ENCODE data around the gene RPS5.
A peak's percentile ranks its signal among the peaks of the same experiment; 100 is the strongest.
"Not testable (repeated sequence)": the region's sequence is repeated elsewhere in the genome, so short reads cannot be mapped to it uniquely, and the experiment has no call there.

Gene RPS5

GRCh38 chr19:58407658-58408151, 20.6 kb downstream of the RPS5 start:
- DNase-seq, result peak; percentile 43

GRCh38 chr19:58408152-58409009, 21.3 kb downstream of the RPS5 start, which contains the start of gene ZNF584:
ZNF584 (plus strand) TSS chr19:58408649; CDS start chr19:58409148, 499 bp downstream.
- peak; percentile 97 for DNase-seq

GRCh38 chr19:58409010-58409790, 22.1 kb downstream of the RPS5 start:
- DNase-seq, result peak; percentile 63

GRCh38 chr19:58416604-58417003, 29.5 kb downstream of the RPS5 start:
- DNase-seq, result no peak

GRCh38 chr19:58417071-58417470, 30.0 kb downstream of the RPS5 start:
- DNase-seq, result no peak

- no peak for DNase-seq
These were observed 41.5 kb downstream of the RPS5 start for GRCh38 chr19:58428617-58429016.

- no peak for DNase-seq
These were observed 42.7 kb downstream of the RPS5 start for GRCh38 chr19:58429745-58430144.

GRCh38 chr19:58434217-58434616, 47.1 kb downstream of the RPS5 start:
- no peak for DNase-seq

GRCh38 chr19:58439576-58440554, 52.8 kb downstream of the RPS5 start, which contains the start of gene ZNF132:
ZNF132 (minus strand) TSS chr19:58440153; CDS start chr19:58439821, 332 bp downstream.
- DNase-seq, result peak; percentile 100

GRCh38 chr19:58440556-58440955, 53.5 kb downstream of the RPS5 start:
- DNase-seq, result no peak

- not testable (repeated sequence) for DNase-seq
These were observed 55.9 kb downstream of the RPS5 start for GRCh38 chr19:58442986-58443385.

Measured in hematopoietic multipotent progenitor cell treated with erythropoietin and hydrocortisone succinate and interleukin-3 and kit ligand, for 8 days (in vitro differentiated cells).